Endothelial cell of umbilical vein (primary cell): ENCODE data around the gene NSD2. TPM values are rescaled to one million over a fixed set of nuclear protein-coding genes. Genes with fewer than 3 reads are reported as not detected.

ENCODE experiments used
- BruUV-seq: library from RNA; stranded (reverse); fragments of 400-500 nt; replicated peaks from 2 replicates; lab custom pipeline; 2021; lab: Mats Ljungman, UMichigan
- CTCF ChIA-PET: fragments of 300-600, 350-600 bp; sonication (Branson Sonifier 250); formaldehyde crosslinking; loops from one replicate; lab custom pipeline; 2021; ENCODE audit warnings: antibody characterized with exemption, inconsistent platforms; lab: Charles Lee
- POLR2A ChIA-PET: fragments of 300-600, 350-600 bp; sonication (Branson Sonifier 250); formaldehyde crosslinking; loops from one replicate; lab custom pipeline; 2021; ENCODE audit warnings: antibody characterized with exemption, inconsistent platforms; lab: Charles Lee
- DNase-seq: peaks from one replicate; pipeline ENCODE4 v3.0.0-alpha.2; 2011; ENCODE audit warnings: low read depth, low spot score
- FAIRE-seq: peaks from 2 replicates; lab custom pipeline; 2011; peaks lifted over from hg19 to GRCh38; lab: Jason Lieb, UNC
- H2AFZ ChIP-seq: 2 replicates; pipeline ENCODE4 v1.6.0; 2012; ENCODE audit warnings: low read depth, low read length, control low read depth, inconsistent platforms
- H3K27ac ChIP-seq: 2 replicates; pipeline ENCODE4 v1.5.1; 2011; ENCODE audit warnings: low read depth, mild to moderate bottlenecking, control low read depth, low read length, moderate library complexity; ENCODE audit not compliant: insufficient read depth
- H3K27me3 ChIP-seq, 2 experiments: 2 replicates each; pipeline versions ENCODE4 v1.6.0 to v1.6.1; 2011; ENCODE audit warnings: low read length in 2 of 2, mixed read lengths in 1 of 2; ENCODE audit not compliant: control insufficient read depth in 2 of 2, insufficient read depth in 2 of 2
- H3K36me3 ChIP-seq, 2 experiments: 2 replicates in 1 of 2; 3 replicates in 1 of 2; pipeline ENCODE4 v1.5.1; 2011; ENCODE audit warnings: low read length in 2 of 2, mild to moderate bottlenecking in 1 of 2, moderate library complexity in 1 of 2; ENCODE audit not compliant: control insufficient read depth in 2 of 2, insufficient read depth in 2 of 2; ENCODE audit errors: extremely low read depth in 1 of 2
- H3K4me1 ChIP-seq: 3 replicates; pipeline ENCODE4 v1.5.1; 2011; ENCODE audit warnings: mild to moderate bottlenecking, low read length; ENCODE audit not compliant: control insufficient read depth, insufficient read depth; ENCODE audit errors: extremely low read depth
- H3K4me2 ChIP-seq: 2 replicates; pipeline ENCODE4 v1.6.1; 2011; ENCODE audit warnings: low read length, control low read depth, mixed read lengths; ENCODE audit not compliant: insufficient read depth
- H3K4me3 ChIP-seq, 3 experiments: fragments of 200-600 bp in 1 of 3; sonication (generic), shearing (Covaris generic) in 1 of 3; replicated peaks in 1 of 3; 2 replicates each; pipeline ENCODE4 v1.5.1; 2011 to 2016; ENCODE audit warnings: control low read depth in 3 of 3, low read length in 3 of 3, mild to moderate bottlenecking in 2 of 3, inconsistent platforms in 1 of 3, low read depth in 1 of 3, moderate library complexity in 1 of 3; ENCODE audit not compliant: insufficient read depth in 1 of 3
- H3K79me2 ChIP-seq: 2 replicates; pipeline ENCODE4 v1.6.0; 2012; ENCODE audit warnings: low read length, inconsistent platforms; ENCODE audit not compliant: control insufficient read depth, insufficient read depth
- H3K9ac ChIP-seq: replicated peaks from 2 replicates; pipeline ENCODE3; 2011; ENCODE audit warnings: low read length, control low read depth; ENCODE audit not compliant: insufficient read depth; ENCODE audit errors: extremely low read depth
- H3K9me1 ChIP-seq: replicated peaks from 3 replicates; pipeline ENCODE4 v1.6.0; 2011; ENCODE audit warnings: mild to moderate bottlenecking, low read length; ENCODE audit not compliant: control insufficient read depth, insufficient read depth; ENCODE audit errors: extremely low read depth
- H3K9me3 ChIP-seq: replicated peaks from 2 replicates; pipeline ENCODE4 v1.5.1; 2012; ENCODE audit warnings: low read length, inconsistent platforms; ENCODE audit not compliant: control insufficient read depth, insufficient read depth
- H4K20me1 ChIP-seq: replicated peaks from 2 replicates; pipeline ENCODE3; 2011; ENCODE audit warnings: mild to moderate bottlenecking, low read length; ENCODE audit not compliant: control insufficient read depth, insufficient read depth; ENCODE audit errors: extremely low read depth
- EZH2 ChIP-seq: IDR thresholded peaks from 2 replicates; pipeline ENCODE4 v1.6.1; 2012; ENCODE audit warnings: borderline replicate concordance, low read depth, mild to moderate bottlenecking, moderate library complexity, low read length, inconsistent platforms; ENCODE audit not compliant: severe bottlenecking
- FOS ChIP-seq: IDR thresholded peaks from 2 replicates; pipeline ENCODE4 v1.6.1; 2011; ENCODE audit warnings: mild to moderate bottlenecking, low read length, moderate library complexity, borderline replicate concordance; ENCODE audit not compliant: insufficient read depth
- GATA2 ChIP-seq: IDR thresholded peaks from 2 replicates; pipeline ENCODE4 v1.7.0; 2011; ENCODE audit warnings: low read depth, mild to moderate bottlenecking, moderate library complexity, mixed read lengths, low read length; ENCODE audit not compliant: insufficient read length, insufficient read depth
- JUN ChIP-seq: IDR thresholded peaks from 2 replicates; pipeline ENCODE4 v1.6.1; 2011; ENCODE audit warnings: borderline replicate concordance, low read depth; ENCODE audit not compliant: insufficient read length, insufficient read depth
- MYC ChIP-seq: IDR thresholded peaks from one replicate; pipeline ENCODE4 v1.6.1; 2011; ENCODE audit warnings: mild to moderate bottlenecking, low read depth, low read length
- POLR2A ChIP-seq: IDR thresholded peaks from 2 replicates; pipeline ENCODE4 v1.6.1; 2012; ENCODE audit warnings: low read depth, mild to moderate bottlenecking, control low read depth, low read length
- POLR2AphosphoS5 ChIP-seq: IDR thresholded peaks from 2 replicates; pipeline ENCODE4 v1.6.1; 2012; ENCODE audit warnings: low read depth, mild to moderate bottlenecking, control low read depth, low read length, moderate library complexity; ENCODE audit not compliant: insufficient read depth
- dilution Hi-C: fragments of 300-500 bp; cut with MboI; formaldehyde crosslinking; loops from one replicate; pipeline ENCODE4 v1.15.0; 2019; ENCODE audit warnings: low sequenced_read_pairs; ENCODE audit not compliant: extremely low pct_ligation_motif_present
- intact Hi-C: fragments of 100-400 bp; cut with micrococcal nuclease; formaldehyde crosslinking; loops from one replicate; pipeline ENCODE4 v1.10.0; 2022
- polyA plus RNA-seq, 4 experiments: library from polyadenylated mRNA; depleted of rRNA in 3 of 4; stranded (reverse) in 3 of 4; unstranded in 1 of 4; fragments of >200 nt; gene quantifications; 2 replicates each; pipeline versions ENCODE4 v1.2.1 to v1.2.3, GENCODE V29; 2011 to 2012; ENCODE audit warnings: missing spikeins in 1 of 4
- total RNA-seq: library from RNA; stranded (reverse); gene quantifications from 2 replicates; pipeline ENCODE4 v1.2.3, GENCODE V29; 2021
- TF ChIP-seq, protein P1 (sequence below): IDR thresholded peaks from 2 replicates; pipeline ENCODE4 v1.6.1; 2011; ENCODE audit not compliant: insufficient read depth, insufficient read length
- TF ChIP-seq, protein P2 (sequence below), 2 donors: IDR thresholded peaks; 1 replicate in 1 of 2; 2 replicates in 1 of 2; pipeline ENCODE4 v1.5.1; 2011; ENCODE audit warnings: low read length in 2 of 2, mild to moderate bottlenecking in 2 of 2, moderate library complexity in 2 of 2, control low read depth in 1 of 2, inconsistent platforms in 1 of 2, low read depth in 1 of 2; ENCODE audit not compliant: insufficient read depth in 1 of 2; ENCODE audit errors: extremely low read depth in 1 of 2

Gene NSD2
- total and polyA plus RNA-seq, 2 donors (not counting 3 experiments of a cell fraction or from before 2014, with no cell fraction given), result 31.3 to 171 TPM

DNA sequence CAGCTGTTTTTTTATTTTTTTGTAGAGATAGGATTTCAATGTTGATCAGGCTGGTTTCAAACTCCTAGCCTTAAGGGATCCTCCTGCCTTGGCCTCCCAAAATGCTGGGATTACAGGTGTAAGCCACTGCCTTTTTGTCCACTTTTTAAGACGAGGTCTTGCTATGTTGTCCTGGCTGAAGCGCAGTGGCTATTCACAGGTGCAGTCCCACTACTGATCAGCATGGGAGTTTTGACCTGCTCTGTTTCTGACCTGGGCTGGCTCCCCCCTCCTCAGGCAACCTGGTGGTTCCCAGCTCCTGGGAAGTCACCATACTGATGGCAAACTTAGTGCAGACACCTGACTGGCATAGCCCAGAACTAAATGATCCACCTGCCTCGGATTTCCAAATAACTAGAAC, 2.3 kb upstream of the NSD2 start:
- ChIA-PET CTCF (no interaction called here), POLR2A (no interaction called here)
- Histone ChIP-seq H3K4me2 (no peak overlapping the region), H3K36me3 (no peaks in the 10 kb centered on the region), H3K9me1 (no peaks in the 10 kb centered on the region), H3K27me3 (peaks cover 0 to 1% of the 10 kb centered on the region in 2 experiments), H4K20me1 (no peaks in the 10 kb centered on the region), H2AFZ (no peak overlapping the region), H3K4me3 (no peak overlapping the region), H3K4me1 (peaks cover 17% of the 10 kb centered on the region), H3K9me3 (no peaks in the 10 kb centered on the region), H3K79me2 (peaks cover 23% of the 10 kb centered on the region), H3K27ac (no peak overlapping the region), H3K9ac (no peak overlapping the region)
- no TSS peak for BruUV-seq
- intact Hi-C loops (no loop called here), dilution Hi-C loops (no loop called here)
- no peak for FAIRE-seq
- TF ChIP-seq JUN (no peak), POLR2A (no peak), FOS (no peak), MYC (no peak), GATA2 (no peak)
- TF ChIP-seq, protein P1, sequence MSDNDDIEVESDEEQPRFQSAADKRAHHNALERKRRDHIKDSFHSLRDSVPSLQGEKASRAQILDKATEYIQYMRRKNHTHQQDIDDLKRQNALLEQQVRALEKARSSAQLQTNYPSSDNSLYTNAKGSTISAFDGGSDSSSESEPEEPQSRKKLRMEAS, result no peak
- no peak for DNase-seq

DNA sequence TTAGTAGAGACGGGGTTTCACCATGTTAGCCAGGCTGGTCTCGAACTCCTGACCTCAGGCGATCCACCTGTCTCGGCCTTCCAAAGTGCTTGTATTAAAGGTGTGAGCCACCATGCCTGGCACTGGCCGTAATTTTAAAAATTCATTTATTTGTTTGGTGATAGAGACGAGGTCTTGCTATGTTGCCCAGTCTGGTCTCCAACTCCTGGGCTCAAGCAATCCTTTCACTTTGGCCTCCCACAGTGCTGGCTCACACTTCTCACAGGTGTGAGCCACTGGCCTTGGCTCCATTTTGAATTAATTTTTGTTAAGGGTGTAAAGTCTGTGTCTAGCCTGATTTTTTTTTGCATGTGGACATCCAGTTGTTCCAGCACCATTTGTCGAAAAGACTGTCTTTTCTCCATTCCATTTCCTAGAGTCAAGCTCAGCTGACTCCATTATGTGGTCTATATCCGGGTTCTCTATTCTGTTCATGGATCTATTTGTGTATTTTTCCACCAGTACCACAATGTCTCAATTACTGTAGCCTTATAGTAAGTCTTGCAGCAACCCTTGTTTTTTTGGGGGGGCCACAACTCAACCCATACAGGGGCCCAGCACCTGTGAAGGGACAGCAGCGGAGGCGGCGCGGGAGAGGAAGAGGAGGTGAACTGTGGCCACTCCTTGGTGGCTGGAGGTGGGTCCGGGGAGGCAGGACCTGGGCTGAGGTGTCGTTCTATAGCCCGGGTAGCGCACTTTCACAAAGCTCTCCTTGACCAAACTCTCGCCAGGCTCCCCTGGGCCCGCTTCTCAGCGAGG, 1.5 kb upstream of the NSD2 start:
- TF ChIP-seq, protein P2, sequence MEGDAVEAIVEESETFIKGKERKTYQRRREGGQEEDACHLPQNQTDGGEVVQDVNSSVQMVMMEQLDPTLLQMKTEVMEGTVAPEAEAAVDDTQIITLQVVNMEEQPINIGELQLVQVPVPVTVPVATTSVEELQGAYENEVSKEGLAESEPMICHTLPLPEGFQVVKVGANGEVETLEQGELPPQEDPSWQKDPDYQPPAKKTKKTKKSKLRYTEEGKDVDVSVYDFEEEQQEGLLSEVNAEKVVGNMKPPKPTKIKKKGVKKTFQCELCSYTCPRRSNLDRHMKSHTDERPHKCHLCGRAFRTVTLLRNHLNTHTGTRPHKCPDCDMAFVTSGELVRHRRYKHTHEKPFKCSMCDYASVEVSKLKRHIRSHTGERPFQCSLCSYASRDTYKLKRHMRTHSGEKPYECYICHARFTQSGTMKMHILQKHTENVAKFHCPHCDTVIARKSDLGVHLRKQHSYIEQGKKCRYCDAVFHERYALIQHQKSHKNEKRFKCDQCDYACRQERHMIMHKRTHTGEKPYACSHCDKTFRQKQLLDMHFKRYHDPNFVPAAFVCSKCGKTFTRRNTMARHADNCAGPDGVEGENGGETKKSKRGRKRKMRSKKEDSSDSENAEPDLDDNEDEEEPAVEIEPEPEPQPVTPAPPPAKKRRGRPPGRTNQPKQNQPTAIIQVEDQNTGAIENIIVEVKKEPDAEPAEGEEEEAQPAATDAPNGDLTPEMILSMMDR (IDR thresholded peaks at IDR 0.05; ENCODE audit: extremely low read depth in 1 of 2, insufficient read depth in 1 of 2, low read depth in 1 of 2, low read length in 2 of 2), result no peak
- TF ChIP-seq GATA2 (no peak), POLR2AphosphoS5 (no peak), MYC (no peak), POLR2A (no peak), JUN (no peak), EZH2 (no peak), FOS (no peak)
- TF ChIP-seq, protein P1, result no peak
- Histone ChIP-seq H3K9ac (peak overlapping the region; percentile 87), H3K36me3 (no peaks in the 10 kb centered on the region), H3K9me1 (no peaks in the 10 kb centered on the region), H3K9me3 (no peaks in the 10 kb centered on the region), H4K20me1 (peaks cover 3% of the 10 kb centered on the region), H3K27me3 (peaks cover 0 to 1% of the 10 kb centered on the region in 2 experiments), H3K4me2 (peak overlapping the region; percentile 68), H3K4me1 (peaks cover 17% of the 10 kb centered on the region), H2AFZ (peak overlapping the region; percentile 67), H3K27ac (peak overlapping the region; percentile 93), H3K79me2 (peaks cover 31% of the 10 kb centered on the region), H3K4me3 (peak overlapping the region; percentile 28 to 48 (median 44))
- dilution Hi-C loops, result no loop called here
- intact Hi-C loops, result loop anchor here (1.0 kb wide), 2 partner anchors 13 to 30 kb away; partner anchors contain the start of gene LETM1
- ChIA-PET CTCF (interaction anchor here (0.7 to 2.0 kb wide), 5 partner anchors 8 to 177 kb away, joined by 3 to 11 read pairs (median 3); partner anchors contain the start of gene LETM1), POLR2A (interaction anchor here (0.5 kb wide), 1 partner anchor 32 kb away, joined by 4 read pairs; no protein-coding TSS in a partner anchor)
- FAIRE-seq (no peak), DNase-seq (no peak)
- no TSS peak for BruUV-seq
